GM12872 (cell line): ENCODE measurements around the gene RASD2.
A peak's percentile ranks its signal among the peaks of the same experiment; 100 is the strongest.

ENCODE experiments used
- CTCF ChIP-seq: IDR thresholded peaks from 3 replicates; pipeline ENCODE4 v1.5.1; 2011; ENCODE audit warnings: low read depth, mild to moderate bottlenecking, low read length, moderate library complexity; ENCODE audit not compliant: insufficient read depth

The RASD2 gene

GRCh38 chr22:35544827-35545226 lies 4.2 kb downstream of the RASD2 start:
- no peak for TF ChIP-seq CTCF

- TF ChIP-seq CTCF: no peak
These were observed 6.3 kb downstream of the RASD2 start for GRCh38 chr22:35546886-35547285.

- peak; percentile 26; the same call in 1 of the 3 replicates for TF ChIP-seq CTCF
These were observed 7.5 kb downstream of the RASD2 start for GRCh38 chr22:35547987-35548721.

GRCh38 chr22:35548722-35549112 lies 8.1 kb downstream of the RASD2 start:
- no peak for TF ChIP-seq CTCF

- TF ChIP-seq CTCF: no peak
These were observed 8.7 kb downstream of the RASD2 start for GRCh38 chr22:35549328-35549727.

GRCh38 chr22:35551549-35552177 lies 11.0 kb downstream of the RASD2 start:
- TF ChIP-seq CTCF: no peak

- TF ChIP-seq CTCF: no peak
These were observed 11.7 kb downstream of the RASD2 start for GRCh38 chr22:35552196-35552842.
